Upper lobe of left lung (tissue), 6 donors: ENCODE data around the gene RWDD1. TPM values are rescaled to one million over a fixed set of nuclear protein-coding genes. Genes with fewer than 3 reads are reported as not detected.

Source experiments
- ATAC-seq, 2 donors: fragments of 200-7000 bp; cut with Tn5 transposase; one replicate each; pipeline ENCODE4 v1.9.1; 2022; ENCODE audit warnings: mild to moderate bottlenecking in 2 of 2, moderate library complexity in 2 of 2; ENCODE audit not compliant: low FRiP score in 2 of 2
- DNase-seq, 2 donors: peaks; one replicate each; pipeline ENCODE4 v3.0.0-alpha.2; 2019 to 2020
- H3K27ac ChIP-seq, 4 donors: fragments of 200-600 bp; sonication (generic); one replicate each; pipeline ENCODE4 v1.5.1; 2016 to 2019
- H3K27me3 ChIP-seq, 4 donors: fragments of 200-600 bp; sonication (generic); one replicate each; pipeline ENCODE4 v1.5.1; 2017 to 2019
- H3K36me3 ChIP-seq, 4 donors: fragments of 200-600 bp; sonication (generic); one replicate each; pipeline ENCODE4 v1.5.1; 2016 to 2019
- H3K4me1 ChIP-seq, 4 donors: fragments of 200-600 bp; sonication (generic); one replicate each; pipeline ENCODE4 v1.5.1; 2018 to 2019
- H3K4me3 ChIP-seq, 4 donors: fragments of 200-600 bp; sonication (generic); one replicate each; pipeline ENCODE4 v1.5.1; 2017 to 2019; ENCODE audit warnings: mild to moderate bottlenecking in 2 of 4, moderate library complexity in 1 of 4
- H3K9me3 ChIP-seq, 4 donors: fragments of 200-600 bp; sonication (generic); one replicate each; pipeline ENCODE4 v1.5.1; 2018 to 2019
- CTCF ChIP-seq, 6 experiments: fragments of 450-650 bp in 4 of 6; fragments of 200-600 bp in 2 of 6; sonication (generic) in 2 of 6; IDR thresholded peaks; one replicate each; pipeline ENCODE4 v1.5.1; 2016 to 2019; ENCODE audit warnings: antibody characterized with exemption in 6 of 6
- EP300 ChIP-seq, 4 donors: sonication (generic); formaldehyde crosslinking; IDR thresholded peaks; one replicate each; pipeline ENCODE4 v1.5.1; 2017; ENCODE audit warnings: antibody characterized with exemption in 4 of 4, control low read depth in 2 of 4
- POLR2A ChIP-seq, 4 donors: fragments of 450-650 bp; IDR thresholded peaks; one replicate each; pipeline ENCODE4 v1.5.1; 2016 to 2017; ENCODE audit warnings: antibody characterized with exemption in 4 of 4, mild to moderate bottlenecking in 2 of 4
- POLR2AphosphoS5 ChIP-seq, 2 donors: sonication (generic); formaldehyde crosslinking; IDR thresholded peaks; one replicate each; pipeline ENCODE4 v1.5.1; 2017; ENCODE audit warnings: antibody characterized with exemption in 2 of 2
- WGBS, 2 donors: methylation state at CpG; one replicate each; pipeline ENCODE4 v1.1.5; 2017 to 2018; 5-methylcytosine and 5-hydroxymethylcytosine counted together
- total RNA-seq, 6 donors: library from RNA; depleted of rRNA in 4 of 6; stranded (reverse); fragments of >200 nt in 4 of 6; gene quantifications; one replicate each; pipeline versions ENCODE4 v1.1.0 to v1.2.1, GENCODE V29; 2016 to 2021
- donor health status: DM: no; HTN: no; CAD: no; lungs with moderate emphysema.
- donor health status: DM: no; HTN: yes; CAD: no; lungs with severe emphysema.

RWDD1 gene
- total RNA-seq, 6 donors from 2014 or later = 11.5 to 35.1 (median 30.9) TPM

- DNase-seq = no peak
- H3K4me1 ChIP-seq = peaks cover 0 to 7% (median 3%) of the 10 kb centered on the region in 4 donors
- TF ChIP-seq CTCF (IDR thresholded peaks at IDR 0.05) (no peak), EP300 (IDR thresholded peaks at IDR 0.05) (no peak), POLR2AphosphoS5 (IDR thresholded peaks at IDR 0.05) (no peak), POLR2A (IDR thresholded peaks at IDR 0.05) (no peak)
Observed at GRCh38 chr6:116625872-116626271, 54.6 kb downstream of the RWDD1 start.

GRCh38 chr6:116629563-116629981, 58.3 kb downstream of the RWDD1 start:
- no peak for DNase-seq
- TF ChIP-seq CTCF (IDR thresholded peaks at IDR 0.05) (no peak), POLR2AphosphoS5 (IDR thresholded peaks at IDR 0.05) (peak in 1 of 2 donors; percentile 19), EP300 (IDR thresholded peaks at IDR 0.05) (peak in 1 of 4 donors; percentile 33), POLR2A (IDR thresholded peaks at IDR 0.05) (no peak)
- Histone ChIP-seq H3K4me1 (peaks cover 0 to 13% (median 3%) of the 10 kb centered on the region in 4 donors), H3K4me3 (no peak overlapping the region), H3K36me3 (peaks cover 0 to 13% (median 5%) of the 10 kb centered on the region in 4 donors), H3K9me3 (no peaks in the 10 kb centered on the region), H3K27ac (no peak overlapping the region), H3K27me3 (no peaks in the 10 kb centered on the region)
- ATAC-seq = peak in 1 of 2 donors; percentile 57
- WGBS, 2 donors = 38 to 44% methylated on average over 5 of the region's 5 CpGs

More at GRCh38 chr6:116625872-116626271, 54.6 kb downstream of the RWDD1 start:
- Histone ChIP-seq H3K4me3 (no peak overlapping the region), H3K27me3 (no peaks in the 10 kb centered on the region), H3K27ac (no peak overlapping the region), H3K36me3 (no peaks in the 10 kb centered on the region), H3K9me3 (no peaks in the 10 kb centered on the region)
- 51 to 65% methylated on average over 3 of the region's 3 CpGs for WGBS, 2 donors
- ATAC-seq = no peak

DNA sequence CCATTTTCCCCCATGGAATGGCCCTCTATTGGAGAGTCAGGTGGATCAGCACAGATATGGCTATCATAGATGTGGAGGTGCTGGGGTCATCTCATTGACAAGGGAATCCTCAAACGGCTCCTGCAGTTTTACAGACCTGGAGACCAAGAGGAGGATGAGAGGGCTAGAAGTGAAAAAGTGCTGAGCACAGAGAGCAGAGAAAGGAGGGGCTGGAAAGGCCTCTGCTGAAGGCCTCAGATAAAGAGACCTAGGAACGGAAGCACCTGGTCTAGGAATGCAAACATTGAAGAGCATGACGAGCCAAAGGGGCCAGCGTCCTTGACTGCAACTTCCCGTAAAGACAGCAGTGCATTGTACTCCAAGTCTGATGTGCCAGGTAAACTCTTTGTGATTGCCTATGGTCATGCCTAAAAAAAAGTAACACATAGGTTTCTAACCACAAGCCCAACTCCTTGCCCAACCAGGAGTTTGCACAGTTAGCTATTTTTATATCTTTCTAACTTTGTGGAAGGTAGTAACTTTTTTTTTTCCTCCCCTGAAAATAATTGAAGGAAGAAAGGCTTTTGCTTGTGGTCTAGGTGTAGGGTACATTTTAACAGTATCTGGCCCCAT, 60.2 kb downstream of the RWDD1 start:
- DNase-seq (no peak), ATAC-seq (no peak)
- 41 to 47% methylated on average over 5 of the region's 5 CpGs for WGBS, 2 donors

GRCh38 chr6:116633685-116634084, 62.4 kb downstream of the RWDD1 start:
- Histone ChIP-seq H3K4me1 (peaks cover 0 to 13% (median 3%) of the 10 kb centered on the region in 4 donors), H3K36me3 (peaks cover 0 to 21% (median 5%) of the 10 kb centered on the region in 4 donors), H3K4me3 (no peak overlapping the region), H3K9me3 (no peaks in the 10 kb centered on the region), H3K27me3 (no peaks in the 10 kb centered on the region), H3K27ac (no peak overlapping the region)
- DNase-seq (no peak), ATAC-seq (no peak)
- WGBS, 2 donors = 83 to 94% methylated on average over 2 of the region's 2 CpGs
- TF ChIP-seq POLR2A (IDR thresholded peaks at IDR 0.05) = no peak
- TF ChIP-seq EP300 (IDR thresholded peaks at IDR 0.05) = no peak
- no peak for TF ChIP-seq POLR2AphosphoS5 (IDR thresholded peaks at IDR 0.05)
- no peak for TF ChIP-seq CTCF (IDR thresholded peaks at IDR 0.05)

More for the DNA sequence above, 60.2 kb downstream of the RWDD1 start:
- Histone ChIP-seq H3K9me3 (no peaks in the 10 kb centered on the region), H3K27ac (peak overlapping the region in 1 of 4 donors; percentile 37), H3K27me3 (no peaks in the 10 kb centered on the region), H3K4me3 (no peak overlapping the region), H3K36me3 (peaks cover 0 to 18% (median 5%) of the 10 kb centered on the region in 4 donors), H3K4me1 (peaks cover 0 to 13% (median 3%) of the 10 kb centered on the region in 4 donors)
- peak in 1 of 4 donors; percentile 24 for TF ChIP-seq EP300 (IDR thresholded peaks at IDR 0.05)
- TF ChIP-seq POLR2A (IDR thresholded peaks at IDR 0.05) = no peak
- no peak for TF ChIP-seq CTCF (IDR thresholded peaks at IDR 0.05)
- TF ChIP-seq POLR2AphosphoS5 (IDR thresholded peaks at IDR 0.05) = peak; percentile 43 to 47

Other genes with a start within 250 kb of the RWDD1 start
- 10 to 100 TPM; 20.1 to 68.1 (median 40.6) TPM for gene DSE, start 200.6 kb upstream of the RWDD1 start, total RNA-seq
- 10 to 100 TPM in 1 of 6 donors, 1 to 10 TPM in 3, not detected in 2; 2.7 to 23.0 (median 7.1) TPM for gene CALHM6, start 110.1 kb upstream of the RWDD1 start, total RNA-seq
- gene CALHM5, start 59.9 kb upstream of the RWDD1 start, total RNA-seq = 1 to 10 TPM in 4 of 6 donors, under 1 TPM in 2; 0.76 to 2.9 (median 1.2) TPM
- gene TRAPPC3L, start 25.8 kb upstream of the RWDD1 start, total RNA-seq = 1 to 10 TPM in 1 of 6 donors, under 1 TPM in 2, not detected in 3; 0.20 to 1.4 (median 0.29) TPM
- gene CALHM4, start 17.8 kb upstream of the RWDD1 start, total RNA-seq = not detected
- 10 to 100 TPM in 2 of 6 donors, 1 to 10 TPM in 4; 1.2 to 28.7 (median 4.7) TPM for gene RSPH4A, start 45.0 kb downstream of the RWDD1 start, total RNA-seq
- 10 to 100 TPM in 2 of 6 donors, 1 to 10 TPM in 4; 4.6 to 17.8 (median 9.5) TPM for gene ZUP1, start 97.3 kb downstream of the RWDD1 start, total RNA-seq
- 10 to 100 TPM in 3 of 6 donors, 1 to 10 TPM in 3; 3.1 to 20.1 (median 9.2) TPM for gene KPNA5, start 109.7 kb downstream of the RWDD1 start, total RNA-seq
- gene FAM162B, start 194.2 kb downstream of the RWDD1 start, total RNA-seq = 10 to 100 TPM in 1 of 6 donors, 1 to 10 TPM in 4, under 1 TPM in 1; 0.89 to 14.3 (median 4.1) TPM